ENCODE data around the gene ARID2.

- TF ChIP-seq POLR2A (IDR thresholded peaks at IDR 0.05; ENCODE audit: low read length): no peak
- TF ChIP-seq GATA1 (IDR thresholded peaks at IDR 0.05; ENCODE audit: low read depth, low read length): no peak
These were observed 147.6 kb downstream of the ARID2 start for GRCh38 chr12:45877069-45877468.
